Globus pallidus (tissue), 1 donor: ENCODE data around the gene SWSAP1.
"Not testable (repeated sequence)": the region's sequence is repeated elsewhere in the genome, so short reads cannot be mapped to it uniquely, and the experiment has no call there.

Experiments
- DNase-seq: peaks from one replicate; pipeline ENCODE4 v3.0.0-alpha.2; 2015; ENCODE audit warnings: low spot score

The SWSAP1 gene

DNA sequence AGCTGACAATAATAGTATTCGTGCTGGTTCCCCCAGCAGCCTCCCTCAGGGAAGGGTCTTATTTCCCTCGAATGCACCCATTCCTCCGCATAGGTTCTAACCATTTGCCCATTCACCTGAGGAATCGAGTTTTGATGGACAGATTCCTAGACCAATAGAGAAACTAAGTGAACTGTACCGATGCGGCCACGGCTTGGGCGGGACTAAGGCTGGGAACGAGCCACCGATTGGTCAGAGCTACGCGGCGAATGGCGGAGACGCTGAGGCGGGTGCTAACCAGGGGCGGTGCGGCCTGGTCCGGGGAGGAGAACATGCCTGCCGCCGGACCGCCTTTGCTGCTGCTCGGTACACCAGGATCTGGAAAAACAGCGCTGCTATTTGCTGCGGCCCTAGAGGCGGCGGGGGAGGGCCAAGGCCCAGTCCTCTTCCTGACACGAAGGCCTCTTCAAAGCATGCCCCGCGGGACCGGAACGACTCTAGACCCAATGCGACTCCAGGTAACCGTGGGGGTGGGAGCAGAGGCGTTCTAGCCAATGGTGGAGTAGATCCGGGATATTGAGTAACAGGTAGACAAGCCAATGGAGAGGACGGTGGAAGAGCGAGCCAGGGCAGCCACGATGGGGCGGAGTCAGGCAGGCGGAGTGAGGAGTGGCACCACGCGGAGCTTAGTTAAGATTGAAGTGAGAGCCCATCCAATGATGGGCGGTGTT, at the start of gene SWSAP1:
TSS of gene SWSAP1 (plus strand) at position 234 of the 710 bp plus-strand sequence. CDS start at position 249, 15 bp downstream.
- DNase-seq, result peak; percentile 100

- no peak for DNase-seq
These were observed 49.6 kb upstream of the SWSAP1 start for GRCh38 chr19:11324748-11325389.

DNA sequence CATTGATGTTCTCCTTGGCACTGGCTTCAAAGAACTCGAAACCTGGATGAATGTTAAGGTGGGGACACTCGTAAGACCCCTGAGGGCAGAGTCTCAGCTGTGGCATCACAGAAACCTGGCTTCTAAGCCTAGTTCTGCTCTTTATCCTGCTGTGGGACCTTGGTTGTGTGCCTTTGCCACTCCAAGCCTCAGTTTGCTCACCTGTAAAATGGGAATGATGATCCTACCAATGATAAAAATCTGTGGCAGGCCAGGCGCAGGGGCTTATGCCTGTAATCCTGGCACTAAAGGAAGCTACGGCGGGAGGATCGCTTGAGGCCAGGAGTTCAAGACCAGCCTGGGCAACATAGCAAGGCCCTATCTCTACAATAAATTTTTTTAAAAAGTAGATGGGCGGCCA, 48.9 kb upstream of the SWSAP1 start:
- no peak for DNase-seq

DNA sequence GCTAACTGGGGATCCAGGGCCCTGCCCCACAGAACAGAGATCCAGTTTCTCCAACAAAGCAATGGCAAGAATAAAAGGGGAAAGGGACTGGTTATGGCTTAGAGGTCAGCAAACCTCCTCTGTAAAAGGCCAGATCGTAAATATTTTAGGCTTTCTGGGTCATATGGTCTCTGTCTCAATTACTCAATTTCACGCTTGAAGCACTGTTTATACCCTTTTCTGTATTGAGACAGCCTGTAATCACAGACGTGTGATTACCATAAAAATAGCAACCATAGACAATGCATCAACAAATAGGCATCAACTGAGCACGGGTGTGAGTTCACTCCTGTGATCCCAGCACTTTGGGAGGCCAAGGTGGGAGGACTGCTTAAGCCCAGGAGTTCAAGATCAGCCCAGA, 44.3 kb upstream of the SWSAP1 start:
- no peak for DNase-seq

- DNase-seq, result no peak
These were observed 43.0 kb upstream of the SWSAP1 start for GRCh38 chr19:11331502-11331901.

GRCh38 chr19:11332822-11333221, 41.6 kb upstream of the SWSAP1 start:
- DNase-seq, result no peak

DNA sequence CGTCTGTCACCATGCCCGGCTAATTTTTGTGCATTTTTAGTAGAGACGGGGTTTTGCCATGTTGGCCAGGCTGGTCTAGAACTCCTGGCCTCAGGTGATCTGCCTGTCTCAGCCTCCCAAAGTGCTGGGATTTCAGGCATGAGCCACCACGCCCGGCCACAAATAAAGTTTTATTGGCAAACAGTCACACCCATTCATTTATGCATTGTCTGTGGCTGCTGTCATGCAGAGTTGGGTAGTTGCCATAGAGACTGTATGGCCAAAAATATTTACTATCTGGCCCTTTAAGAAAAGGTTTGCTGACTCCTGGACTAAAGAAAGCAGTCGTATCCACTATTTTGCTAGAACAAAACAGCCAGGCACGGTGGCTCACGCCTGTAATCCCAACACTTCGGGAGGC, 40.6 kb upstream of the SWSAP1 start:
- not testable (repeated sequence) for DNase-seq

DNA sequence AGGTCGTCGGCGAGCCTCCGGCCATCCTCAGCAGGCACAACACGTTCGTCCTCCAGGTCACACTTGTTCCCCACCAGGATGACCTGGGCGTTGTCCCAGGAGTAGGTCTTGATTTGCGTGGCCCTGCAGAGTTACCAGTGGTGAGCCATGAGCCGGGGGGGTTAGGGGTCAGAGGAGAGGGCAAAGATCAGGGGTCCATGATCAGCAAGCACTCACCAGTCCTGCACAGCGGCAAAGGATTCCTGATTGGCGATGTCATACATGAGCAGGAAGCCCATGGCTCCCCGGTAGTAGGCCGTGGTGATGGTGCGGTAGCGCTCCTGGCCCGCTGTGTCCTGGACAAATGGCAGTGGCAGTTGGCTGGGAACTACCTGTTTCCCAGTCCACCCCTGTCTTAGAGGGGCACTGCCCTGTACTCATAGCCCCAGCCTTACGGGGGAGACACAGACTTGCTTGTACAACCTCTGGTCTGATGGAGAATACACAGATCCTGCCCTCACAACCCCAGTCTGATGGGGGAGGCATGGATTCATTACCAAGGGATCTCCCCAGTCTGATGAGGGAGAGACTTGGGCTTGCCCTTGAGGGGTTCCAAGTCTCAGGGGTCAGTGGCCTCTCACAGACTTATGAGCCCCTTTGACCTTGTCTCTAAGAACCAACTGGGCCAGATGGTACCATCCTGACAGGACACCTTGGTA, 38.9 kb upstream of the SWSAP1 start:
- no peak for DNase-seq

DNA sequence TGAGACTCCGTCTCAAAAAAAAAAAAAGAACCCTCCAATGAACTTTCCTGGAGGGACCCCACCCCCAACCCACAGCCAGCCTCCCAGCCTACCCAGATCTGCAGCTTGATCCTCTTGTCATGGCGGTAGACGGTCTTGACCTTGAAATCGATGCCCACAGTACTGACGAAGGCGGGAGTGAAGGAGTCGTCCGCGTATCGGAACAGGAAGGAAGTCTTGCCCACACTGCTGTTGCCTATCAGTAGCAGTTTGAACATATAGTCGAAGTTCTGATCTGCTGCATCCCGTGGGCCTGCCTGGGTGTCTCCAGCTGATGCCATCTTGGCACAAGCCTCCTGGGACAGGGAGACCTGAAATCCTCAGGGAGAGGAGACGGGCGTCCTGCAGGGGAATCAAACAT, 37.4 kb upstream of the SWSAP1 start:
- no peak for DNase-seq

GRCh38 chr19:11338121-11338520, 36.3 kb upstream of the SWSAP1 start:
- DNase-seq, result no peak

- DNase-seq, result no peak
These were observed 35.8 kb upstream of the SWSAP1 start for GRCh38 chr19:11338569-11339253.

GRCh38 chr19:11339254-11340098, 35.0 kb upstream of the SWSAP1 start, which contains the start of gene RAB3D:
Gene RAB3D (minus strand): TSS chr19:11339657. CDS start chr19:11337399, 2,258 bp downstream.
- peak; percentile 79 for DNase-seq

DNA sequence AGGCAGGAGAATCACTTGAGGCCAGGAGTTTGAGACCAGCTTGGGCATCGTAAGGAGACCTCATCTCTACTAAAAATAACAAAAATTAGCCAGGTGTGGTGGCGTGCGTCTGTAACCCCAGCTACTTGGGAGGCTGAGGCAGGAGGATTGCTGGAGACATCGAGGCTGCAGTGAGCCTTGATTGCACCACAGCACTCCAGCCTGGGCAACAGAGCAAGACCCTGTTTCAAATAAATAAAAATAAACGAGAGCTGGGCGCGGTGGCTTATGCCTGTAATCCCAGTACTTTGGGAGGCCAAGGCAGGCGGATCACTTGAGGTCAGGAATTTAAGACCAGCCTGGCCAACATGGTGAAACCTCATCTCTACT, 34.4 kb upstream of the SWSAP1 start:
- not testable (repeated sequence) for DNase-seq

- DNase-seq, result no peak
These were observed 32.0 kb upstream of the SWSAP1 start for GRCh38 chr19:11342429-11342828.

- no peak for DNase-seq
These were observed 29.2 kb upstream of the SWSAP1 start for GRCh38 chr19:11345122-11345803.

DNA sequence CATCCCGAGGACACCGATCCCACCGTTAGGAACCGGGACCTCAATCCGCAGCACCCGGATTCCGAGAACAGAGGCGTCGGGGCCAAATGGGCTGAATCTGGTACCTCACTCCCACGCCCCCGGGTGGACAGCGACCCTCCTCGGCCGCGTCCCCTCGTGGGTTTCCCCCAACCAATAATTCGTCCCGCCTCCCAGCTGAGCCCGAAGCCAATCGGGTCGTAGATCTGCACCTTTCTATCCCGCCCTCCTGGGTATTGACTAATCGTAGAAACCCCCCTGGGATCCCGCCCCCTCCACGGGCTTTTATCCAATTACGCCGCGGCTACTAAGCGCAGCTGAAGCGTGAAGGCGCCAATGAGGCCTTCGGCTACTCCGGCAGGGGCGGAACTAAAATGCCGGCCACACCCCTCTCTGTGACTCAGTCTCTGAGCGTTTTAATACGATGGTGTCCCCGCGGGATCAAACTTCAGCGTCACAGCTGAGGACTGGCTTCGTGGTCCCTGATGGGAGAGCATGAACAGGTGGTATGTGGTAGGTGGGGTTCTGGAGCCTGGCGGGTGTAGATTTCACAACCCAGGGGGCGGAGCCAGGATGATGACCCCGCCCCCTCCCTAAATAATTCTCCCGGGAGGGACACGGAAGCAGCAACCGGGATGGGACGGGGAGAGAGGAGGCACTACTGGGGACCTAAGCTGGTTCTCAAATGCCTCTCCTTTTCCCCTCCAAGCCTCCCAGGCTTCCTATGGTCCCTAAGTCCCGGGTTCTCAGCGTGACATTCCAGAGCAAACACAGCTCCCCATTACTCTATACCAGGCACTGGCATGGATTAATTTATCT, 28.1 kb upstream of the SWSAP1 start, which contains the start of the genes CCDC159 and TMEM205:
TSS of gene CCDC159 (plus strand) at position 416 of the 837 bp plus-strand sequence. CDS start at position 504, 88 bp downstream.
TSS of gene TMEM205 (minus strand) at position 165 of the 837 bp plus-strand sequence. CDS start 649 bp downstream, outside the sequence.
- DNase-seq, result peak; percentile 99

DNA sequence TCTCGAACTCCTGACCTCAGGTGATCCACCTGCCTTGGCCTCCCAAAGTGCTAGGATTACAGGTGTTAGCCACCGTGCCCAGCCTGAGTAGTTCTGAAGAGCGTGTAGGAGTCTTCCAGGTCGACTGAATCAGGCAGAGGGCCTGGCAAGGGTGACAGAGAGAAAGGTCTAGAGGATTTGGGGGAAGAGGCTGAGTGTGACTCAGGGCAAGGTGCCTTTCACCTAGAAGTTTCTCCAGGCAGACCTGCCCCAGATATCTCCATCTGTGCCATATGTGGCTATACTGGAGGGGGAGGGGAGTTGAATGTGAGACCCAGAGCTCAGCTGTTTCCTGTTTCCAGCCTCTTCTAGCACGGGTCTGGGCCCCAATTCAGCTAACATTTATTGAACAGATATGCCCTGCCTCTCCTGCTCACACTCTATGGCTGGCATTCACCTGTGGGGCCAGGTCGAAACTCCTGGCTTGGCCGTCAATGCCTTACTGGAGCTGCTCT, 26.9 kb upstream of the SWSAP1 start:
- DNase-seq, result no peak

- no peak for DNase-seq
These were observed 25.3 kb upstream of the SWSAP1 start for GRCh38 chr19:11349171-11349570.

GRCh38 chr19:11354102-11354501, 20.4 kb upstream of the SWSAP1 start:
- DNase-seq, result not testable (repeated sequence)
